HepG2 (cell line): ENCODE data around the gene DCTN1. TPM values are rescaled to one million over a fixed set of nuclear protein-coding genes. Genes with fewer than 3 reads are reported as not detected.

ENCODE experiments used
- CBX1 ChIP-seq: IDR thresholded peaks from one replicate; pipeline ENCODE4 v1.6.1; 2016; ENCODE audit warnings: antibody characterized with exemption, low read depth
- FOXK2 ChIP-seq: fragments of 450-650 bp; IDR thresholded peaks from 2 replicates; pipeline ENCODE4 v1.6.1; 2016
- HIC2 ChIP-seq: sonication (generic); formaldehyde crosslinking; IDR thresholded peaks from 2 replicates; pipeline ENCODE4 v1.9.0; 2022; ENCODE audit warnings: low read depth, missing genetic modification reagents
- MLX ChIP-seq: IDR thresholded peaks from 2 replicates; pipeline ENCODE4 v1.6.1; 2016
- MNT ChIP-seq: fragments of 450-650 bp; IDR thresholded peaks from 2 replicates; pipeline ENCODE4 v1.6.1; 2016
- NCOA5 ChIP-seq: sonication (generic); formaldehyde crosslinking; IDR thresholded peaks from 2 replicates; pipeline ENCODE4 v1.4.0; 2020; ENCODE audit warnings: missing genetic modification reagents
- RELA ChIP-seq: sonication (generic); formaldehyde crosslinking; IDR thresholded peaks from 2 replicates; pipeline ENCODE4 v1.4.0; 2020; ENCODE audit warnings: missing genetic modification reagents
- SMAD1 ChIP-seq: sonication (generic); formaldehyde crosslinking; IDR thresholded peaks from 2 replicates; pipeline ENCODE4 v1.4.0; 2020; ENCODE audit warnings: missing genetic modification reagents, low read depth, mild to moderate bottlenecking, borderline replicate concordance
- ZFP36 ChIP-seq: fragments of 150-350 bp; IDR thresholded peaks from 2 replicates; pipeline ENCODE4 v1.6.1; 2018; ENCODE audit warnings: borderline replicate concordance, low read length, low read depth; ENCODE audit not compliant: partially characterized antibody
- ZNF792 ChIP-seq: IDR thresholded peaks from 2 replicates; pipeline ENCODE4 v1.6.1; 2016
- polyA plus RNA-seq, 8 experiments: library from polyadenylated mRNA; depleted of rRNA in 3 of 8; stranded (reverse) in 7 of 8; unstranded in 1 of 8; fragments of >200 nt; fragmentation: Illumina TruSeq in 4 of 8; extraction: Trizol in 4 of 8; gene quantifications; 2 replicates each; pipeline versions ENCODE4 v1.2.1 to v1.2.3, GENCODE V29; 2011 to 2016; ENCODE audit warnings: low read depth in 4 of 8, missing spikeins in 1 of 8, mixed read lengths in 1 of 8; ENCODE audit not compliant: insufficient read depth in 1 of 8
- total RNA-seq, 5 experiments: library from RNA; depleted of rRNA; stranded (reverse); fragments of >200 nt; fragmentation: Illumina TruSeq; extraction: Trizol; gene quantifications; 2 replicates each; pipeline ENCODE4 v1.2.3, GENCODE V29; 2016; ENCODE audit warnings: low read depth in 1 of 5
- TF ChIP-seq, protein P1 (sequence below): IDR thresholded peaks from 2 replicates; pipeline ENCODE4 v1.6.1; 2016; ENCODE audit warnings: missing biosample characterization, missing genetic modification reagents, low read depth
- TF ChIP-seq, protein P2 (sequence below): sonication (generic); formaldehyde crosslinking; IDR thresholded peaks from 2 replicates; pipeline ENCODE4 v1.4.0; 2020; ENCODE audit warnings: low read depth, missing genetic modification reagents
- TF ChIP-seq, protein P3 (sequence below): sonication (generic); formaldehyde crosslinking; IDR thresholded peaks from 2 replicates; pipeline ENCODE4 v1.5.1; 2020; ENCODE audit warnings: missing genetic modification reagents, mild to moderate bottlenecking, borderline replicate concordance
- TF ChIP-seq, protein P4 (sequence below): sonication (generic); formaldehyde crosslinking; IDR thresholded peaks from 2 replicates; pipeline ENCODE4 v1.8.0; 2022; ENCODE audit warnings: missing genetic modification reagents, mild to moderate bottlenecking, borderline replicate concordance

Gene DCTN1
- total and polyA plus RNA-seq, 2 of the 13 experiments (the other 11 are each of a cell fraction or from before 2014, with no cell fraction given), result 73.2 to 122 TPM

DNA sequence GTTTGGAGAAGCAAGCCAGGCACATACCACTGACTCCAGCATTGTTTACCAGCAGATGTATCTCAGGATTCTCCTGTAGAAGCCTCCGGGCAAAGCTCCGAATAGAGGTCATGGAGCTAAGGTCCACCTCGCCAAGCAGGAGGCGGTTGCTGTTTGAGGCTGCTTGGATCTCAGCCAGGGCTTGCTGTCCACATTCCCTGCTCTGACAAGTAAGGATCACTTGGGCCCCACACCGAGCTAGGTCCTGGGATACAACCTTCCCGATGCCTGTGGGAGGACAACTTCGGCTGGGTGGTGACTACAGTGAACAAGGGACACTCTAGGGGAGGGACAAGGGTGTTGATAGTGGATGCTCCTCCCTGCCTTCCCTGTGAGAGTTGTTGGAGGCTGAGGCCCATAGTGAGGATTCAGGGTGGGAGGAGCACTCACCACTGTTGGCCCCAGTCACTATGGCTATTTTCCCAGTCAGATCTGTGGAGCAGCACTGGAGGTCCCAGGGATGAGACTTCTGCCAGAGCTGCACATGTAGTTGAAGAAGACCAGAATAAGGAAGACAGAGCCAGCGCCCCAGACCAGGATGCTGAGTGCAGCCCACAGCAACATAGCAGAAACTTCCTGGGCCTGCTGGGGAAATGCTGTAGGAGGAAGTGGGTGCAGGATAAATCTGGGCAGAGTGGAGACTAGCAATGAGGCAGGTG lies 33.0 kb upstream of the DCTN1 start (continued):
- TF ChIP-seq, protein P1, sequence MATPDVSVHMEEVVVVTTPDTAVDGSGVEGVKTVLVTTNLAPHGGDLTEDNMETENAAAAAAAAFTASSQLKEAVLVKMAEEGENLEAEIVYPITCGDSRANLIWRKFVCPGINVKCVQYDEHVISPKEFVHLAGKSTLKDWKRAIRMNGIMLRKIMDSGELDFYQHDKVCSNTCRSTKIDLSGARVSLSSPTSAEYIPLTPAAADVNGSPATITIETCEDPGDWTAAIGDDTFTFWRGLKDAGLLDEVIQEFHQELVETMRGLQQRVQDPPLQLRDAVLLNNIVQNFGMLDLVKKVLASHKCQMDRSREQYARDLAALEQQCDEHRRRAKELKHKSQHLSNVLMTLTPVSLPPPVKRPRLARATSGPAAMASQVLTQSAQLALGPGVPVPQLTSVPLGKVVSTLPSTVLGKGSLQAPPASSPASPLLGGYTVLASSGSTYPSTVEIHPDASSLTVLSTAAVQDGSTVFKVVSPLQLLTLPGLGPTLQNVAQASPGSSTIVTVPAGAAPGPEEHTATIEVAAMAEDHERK (CRISPR knock-in tag), result no peak
- TF ChIP-seq, protein P2, sequence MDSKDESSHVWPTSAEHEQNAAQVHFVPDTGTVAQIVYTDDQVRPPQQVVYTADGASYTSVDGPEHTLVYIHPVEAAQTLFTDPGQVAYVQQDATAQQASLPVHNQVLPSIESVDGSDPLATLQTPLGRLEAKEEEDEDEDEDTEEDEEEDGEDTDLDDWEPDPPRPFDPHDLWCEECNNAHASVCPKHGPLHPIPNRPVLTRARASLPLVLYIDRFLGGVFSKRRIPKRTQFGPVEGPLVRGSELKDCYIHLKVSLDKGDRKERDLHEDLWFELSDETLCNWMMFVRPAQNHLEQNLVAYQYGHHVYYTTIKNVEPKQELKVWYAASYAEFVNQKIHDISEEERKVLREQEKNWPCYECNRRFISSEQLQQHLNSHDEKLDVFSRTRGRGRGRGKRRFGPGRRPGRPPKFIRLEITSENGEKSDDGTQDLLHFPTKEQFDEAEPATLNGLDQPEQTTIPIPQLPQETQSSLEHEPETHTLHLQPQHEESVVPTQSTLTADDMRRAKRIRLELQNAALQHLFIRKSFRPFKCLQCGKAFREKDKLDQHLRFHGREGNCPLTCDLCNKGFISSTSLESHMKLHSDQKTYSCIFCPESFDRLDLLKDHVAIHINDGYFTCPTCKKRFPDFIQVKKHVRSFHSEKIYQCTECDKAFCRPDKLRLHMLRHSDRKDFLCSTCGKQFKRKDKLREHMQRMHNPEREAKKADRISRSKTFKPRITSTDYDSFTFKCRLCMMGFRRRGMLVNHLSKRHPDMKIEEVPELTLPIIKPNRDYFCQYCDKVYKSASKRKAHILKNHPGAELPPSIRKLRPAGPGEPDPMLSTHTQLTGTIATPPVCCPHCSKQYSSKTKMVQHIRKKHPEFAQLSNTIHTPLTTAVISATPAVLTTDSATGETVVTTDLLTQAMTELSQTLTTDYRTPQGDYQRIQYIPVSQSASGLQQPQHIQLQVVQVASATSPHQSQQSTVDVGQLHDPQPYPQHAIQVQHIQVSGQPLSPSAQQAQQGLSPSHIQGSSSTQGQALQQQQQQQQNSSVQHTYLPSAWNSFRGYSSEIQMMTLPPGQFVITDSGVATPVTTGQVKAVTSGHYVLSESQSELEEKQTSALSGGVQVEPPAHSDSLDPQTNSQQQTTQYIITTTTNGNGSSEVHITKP, result no peak
- TF ChIP-seq MNT (no peak), RELA (CRISPR knock-in tag) (no peak), FOXK2 (no peak), ZFP36 (no peak), CBX1 (no peak), ZNF792 (CRISPR knock-in tag) (0 out of 2 replicates have a peak, but pooled peaks have one; percentile 23), SMAD1 (CRISPR knock-in tag) (peak; percentile 62; the same call in 1 of the 2 replicates), MLX (CRISPR knock-in tag) (no peak), NCOA5 (CRISPR knock-in tag) (no peak), HIC2 (CRISPR knock-in tag) (no peak)
- TF ChIP-seq, protein P3, sequence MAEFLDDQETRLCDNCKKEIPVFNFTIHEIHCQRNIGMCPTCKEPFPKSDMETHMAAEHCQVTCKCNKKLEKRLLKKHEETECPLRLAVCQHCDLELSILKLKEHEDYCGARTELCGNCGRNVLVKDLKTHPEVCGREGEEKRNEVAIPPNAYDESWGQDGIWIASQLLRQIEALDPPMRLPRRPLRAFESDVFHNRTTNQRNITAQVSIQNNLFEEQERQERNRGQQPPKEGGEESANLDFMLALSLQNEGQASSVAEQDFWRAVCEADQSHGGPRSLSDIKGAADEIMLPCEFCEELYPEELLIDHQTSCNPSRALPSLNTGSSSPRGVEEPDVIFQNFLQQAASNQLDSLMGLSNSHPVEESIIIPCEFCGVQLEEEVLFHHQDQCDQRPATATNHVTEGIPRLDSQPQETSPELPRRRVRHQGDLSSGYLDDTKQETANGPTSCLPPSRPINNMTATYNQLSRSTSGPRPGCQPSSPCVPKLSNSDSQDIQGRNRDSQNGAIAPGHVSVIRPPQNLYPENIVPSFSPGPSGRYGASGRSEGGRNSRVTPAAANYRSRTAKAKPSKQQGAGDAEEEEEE (CRISPR knock-in tag), result no peak
- TF ChIP-seq, protein P4, sequence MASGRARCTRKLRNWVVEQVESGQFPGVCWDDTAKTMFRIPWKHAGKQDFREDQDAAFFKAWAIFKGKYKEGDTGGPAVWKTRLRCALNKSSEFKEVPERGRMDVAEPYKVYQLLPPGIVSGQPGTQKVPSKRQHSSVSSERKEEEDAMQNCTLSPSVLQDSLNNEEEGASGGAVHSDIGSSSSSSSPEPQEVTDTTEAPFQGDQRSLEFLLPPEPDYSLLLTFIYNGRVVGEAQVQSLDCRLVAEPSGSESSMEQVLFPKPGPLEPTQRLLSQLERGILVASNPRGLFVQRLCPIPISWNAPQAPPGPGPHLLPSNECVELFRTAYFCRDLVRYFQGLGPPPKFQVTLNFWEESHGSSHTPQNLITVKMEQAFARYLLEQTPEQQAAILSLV (CRISPR knock-in tag), result no peak
